H1 (cell line): ENCODE data around the gene AMER2. TPM values are rescaled to one million over a fixed set of nuclear protein-coding genes. Genes with fewer than 3 reads are reported as not detected.

Experiments
- CTCF ChIA-PET: fragments of 300-600 bp; sonication (Branson Sonifier 250); formaldehyde crosslinking; loops from one replicate; lab custom pipeline; 2021; ENCODE audit not compliant: partially characterized antibody; lab: Charles Lee
- POLR2A ChIA-PET: fragments of 300-600 bp; sonication (Branson Sonifier 250); formaldehyde crosslinking; loops from one replicate; lab custom pipeline; 2021; ENCODE audit warnings: inconsistent platforms; ENCODE audit not compliant: partially characterized antibody; lab: Charles Lee
- DNase-seq, 2 experiments: peaks; one replicate each; pipeline versions ENCODE4 v3.0.0 to v3.0.0-alpha.2; 2010 to 2022; ENCODE audit warnings: low spot score in 2 of 2, low read depth in 1 of 2, mixed read lengths in 1 of 2
- FAIRE-seq: peaks from 2 replicates; lab custom pipeline; 2011; peaks lifted over from hg19 to GRCh38; lab: Jason Lieb, UNC
- H2AFZ ChIP-seq: 2 replicates; pipeline ENCODE4 v1.8.1; 2012; ENCODE audit warnings: low read length, inconsistent platforms
- H2AK5ac ChIP-seq: 2 replicates; pipeline ENCODE4 v1.6.1; 2013; ENCODE audit warnings: low read depth, low read length
- H2BK120ac ChIP-seq: replicated peaks from 2 replicates; pipeline ENCODE3; 2013; ENCODE audit warnings: low read depth, low read length, inconsistent platforms
- H2BK12ac ChIP-seq: 2 replicates; pipeline ENCODE4 v1.6.1; 2013; ENCODE audit warnings: low read depth, low read length
- H2BK15ac ChIP-seq: 2 replicates; pipeline ENCODE4 v1.6.1; 2013; ENCODE audit warnings: low read length
- H2BK20ac ChIP-seq: 2 replicates; pipeline ENCODE4 v1.6.1; 2013; ENCODE audit warnings: low read length
- H2BK5ac ChIP-seq: 2 replicates; pipeline ENCODE4 v1.6.1; 2013; ENCODE audit warnings: low read depth, low read length
- H3K14ac ChIP-seq: 2 replicates; pipeline ENCODE4 v1.6.1; 2013; ENCODE audit warnings: inconsistent platforms; ENCODE audit not compliant: insufficient read length
- H3K18ac ChIP-seq: 2 replicates; pipeline ENCODE4 v1.6.1; 2013; ENCODE audit warnings: low read length; ENCODE audit errors: extremely low read depth
- H3K23ac ChIP-seq: 2 replicates; pipeline ENCODE4 v1.6.1; 2013; ENCODE audit warnings: inconsistent platforms; ENCODE audit not compliant: insufficient read length
- H3K23me2 ChIP-seq: 2 replicates; pipeline ENCODE4 v1.6.1; 2013; ENCODE audit warnings: low read depth, low read length
- H3K27ac ChIP-seq: 2 replicates; pipeline ENCODE4 v1.6.1; 2011; ENCODE audit warnings: low read depth, low read length, inconsistent platforms
- H3K27me3 ChIP-seq, 4 experiments: replicated peaks in 1 of 4; 1 replicate in 1 of 4; 2 replicates in 3 of 4; pipeline versions ENCODE4 v1.6.1 to v1.8.1; 2011 to 2013; ENCODE audit warnings: low read length in 3 of 4, mild to moderate bottlenecking in 3 of 4, inconsistent platforms in 2 of 4, mixed read lengths in 2 of 4, moderate library complexity in 1 of 4; ENCODE audit not compliant: control insufficient read depth in 3 of 4, insufficient read depth in 3 of 4; ENCODE audit errors: extremely low read depth in 1 of 4
- H3K36me3 ChIP-seq, 4 experiments: 2 replicates each; pipeline versions ENCODE4 v1.6.1 to v1.8.1; 2011 to 2013; ENCODE audit warnings: mild to moderate bottlenecking in 4 of 4, low read length in 3 of 4, moderate library complexity in 2 of 4, control low read depth in 1 of 4, inconsistent platforms in 1 of 4; ENCODE audit not compliant: insufficient read depth in 4 of 4, control insufficient read depth in 2 of 4
- H3K4ac ChIP-seq: replicated peaks from 2 replicates; pipeline ENCODE3; 2013; ENCODE audit warnings: low read length, low read depth, mixed read lengths, inconsistent platforms; ENCODE audit not compliant: insufficient read length
- H3K4me1 ChIP-seq, 4 experiments: replicated peaks in 1 of 4; 1 replicate in 1 of 4; 2 replicates in 3 of 4; pipeline versions ENCODE4 v1.6.1 to v1.8.1; 2011 to 2013; ENCODE audit warnings: low read length in 3 of 4, inconsistent platforms in 2 of 4, mixed read lengths in 1 of 4; ENCODE audit not compliant: insufficient read depth in 4 of 4, control insufficient read depth in 3 of 4
- H3K4me2 ChIP-seq, 2 experiments: 2 replicates each; pipeline versions ENCODE4 v1.6.1 to v1.8.1; 2011 to 2013; ENCODE audit warnings: low read depth in 2 of 2, low read length in 2 of 2, control low read depth in 1 of 2, inconsistent platforms in 1 of 2, mild to moderate bottlenecking in 1 of 2; ENCODE audit not compliant: insufficient read depth in 1 of 2
- H3K4me3 ChIP-seq, 4 experiments: fragments of 200-600, 300-600 bp in 1 of 4; sonication (generic), shearing (Covaris generic), sonication (Bioruptor Twin) in 1 of 4; 2 replicates each; pipeline versions ENCODE4 v1.5.1 to v1.8.1; 2011 to 2016; ENCODE audit warnings: low read length in 4 of 4, low read depth in 3 of 4, control low read depth in 2 of 4, inconsistent platforms in 2 of 4, mild to moderate bottlenecking in 2 of 4, mixed read lengths in 1 of 4, moderate library complexity in 1 of 4; ENCODE audit not compliant: insufficient read depth in 2 of 4; ENCODE audit errors: extremely low read depth in 1 of 4
- H3K56ac ChIP-seq: replicated peaks from 2 replicates; pipeline ENCODE3; 2013; ENCODE audit warnings: low read depth, mild to moderate bottlenecking, mixed read lengths, low read length, inconsistent platforms; ENCODE audit not compliant: insufficient read length
- H3K79me1 ChIP-seq: 2 replicates; pipeline ENCODE4 v1.6.1; 2013; ENCODE audit warnings: low read depth, low read length, control low read depth
- H3K79me2 ChIP-seq, 2 experiments: 2 replicates each; pipeline versions ENCODE4 v1.6.1 to v1.8.1; 2012 to 2013; ENCODE audit warnings: low read length in 2 of 2, mild to moderate bottlenecking in 2 of 2, inconsistent platforms in 1 of 2; ENCODE audit not compliant: insufficient read depth in 2 of 2, control insufficient read depth in 1 of 2
- H3K9ac ChIP-seq, 4 experiments: replicated peaks in 1 of 4; 1 replicate in 1 of 4; 2 replicates in 3 of 4; pipeline versions ENCODE4 v1.6.1 to v1.8.1; 2011 to 2013; ENCODE audit warnings: low read depth in 3 of 4, low read length in 3 of 4, control low read depth in 2 of 4, mild to moderate bottlenecking in 2 of 4, moderate library complexity in 2 of 4, inconsistent platforms in 1 of 4; ENCODE audit errors: extremely low read depth in 1 of 4
- H3K9me3 ChIP-seq, 2 experiments: 2 replicates each; pipeline versions ENCODE4 v1.6.1 to v1.8.1; 2012 to 2013; ENCODE audit warnings: mild to moderate bottlenecking in 2 of 2, moderate library complexity in 2 of 2, control low read depth in 1 of 2, inconsistent platforms in 1 of 2, low read depth in 1 of 2, low read length in 1 of 2, mixed read lengths in 1 of 2; ENCODE audit not compliant: insufficient read depth in 2 of 2
- H4K20me1 ChIP-seq, 2 experiments: replicated peaks in 1 of 2; 2 replicates each; pipeline versions ENCODE3 to v1.8.1; 2011 to 2013; ENCODE audit warnings: inconsistent platforms in 2 of 2, low read length in 2 of 2, mild to moderate bottlenecking in 1 of 2; ENCODE audit not compliant: insufficient read depth in 2 of 2, control insufficient read depth in 1 of 2
- H4K5ac ChIP-seq: 2 replicates; pipeline ENCODE4 v1.6.1; 2013; ENCODE audit warnings: low read length, low read depth, mixed read lengths, inconsistent platforms; ENCODE audit not compliant: insufficient read length
- H4K8ac ChIP-seq: 2 replicates; pipeline ENCODE4 v1.8.0; 2013; ENCODE audit warnings: mild to moderate bottlenecking, moderate library complexity, low read length, inconsistent platforms; ENCODE audit not compliant: insufficient read depth; ENCODE audit errors: extremely low read depth
- H4K91ac ChIP-seq: replicated peaks from 2 replicates; pipeline ENCODE3; 2013; ENCODE audit warnings: low read length, mixed read lengths, inconsistent platforms; ENCODE audit not compliant: insufficient read length
- PHF8 ChIP-seq: fragments of 200-600 bp; sonication (generic); conservative IDR thresholded peaks from 2 replicates; pipeline ENCODE4 v1.7.1; 2012; ENCODE audit warnings: low read depth, mild to moderate bottlenecking, inconsistent platforms, low read length, moderate library complexity
- WGBS, 2 experiments: shearing (Covaris generic) in 1 of 2; methylation state at CpG; one replicate each; pipeline versions ENCODE4 v1.1.6 to v1.1.7; 2013 to 2015; ENCODE audit warnings: low lambda C conversion rate in 2 of 2, mixed read lengths in 2 of 2, inconsistent platforms in 1 of 2, low coverage in 1 of 2, missing lambda C conversion rate in 1 of 2; ENCODE audit not compliant: insufficient replicate concordance in 2 of 2, insufficient coverage in 1 of 2, insufficient read length in 1 of 2; ENCODE audit errors: extremely low coverage in 1 of 2, missing lambda C conversion rate in 1 of 2; 5-methylcytosine and 5-hydroxymethylcytosine counted together
- polyA plus RNA-seq, 7 experiments: library from polyadenylated mRNA; depleted of rRNA in 3 of 7; stranded (reverse) in 5 of 7; unstranded in 2 of 7; fragments of >200 nt in 5 of 7; fragments of 200-250 nt in 2 of 7; gene quantifications; 1 replicate in 5 of 7; 2 replicates in 1 of 7; 4 replicates in 1 of 7; pipeline versions ENCODE4 v1.2.1 to v1.2.3, GENCODE V29; 2011 to 2013; ENCODE audit warnings: missing spikeins in 2 of 7, mixed read lengths in 2 of 7
- total RNA-seq: library from RNA; stranded (reverse); fragmentation: NEBNext Ultra II Directional; extraction: Animal tissue kit (Norgen Biotek cat#: 25700); gene quantifications from 2 replicates; pipeline ENCODE4 v1.2.1, GENCODE V29; 2021
- TF ChIP-seq, protein P1 (sequence below): IDR thresholded peaks from 2 replicates; pipeline ENCODE4 v1.6.1; 2011; ENCODE audit warnings: low read length, improper control_type of control experiment

Gene AMER2
- total and polyA plus RNA-seq, 2 of the 8 experiments (the other 6 are each of a cell fraction or from before 2014, with no cell fraction given) = 0.14 to 0.50 TPM

DNA sequence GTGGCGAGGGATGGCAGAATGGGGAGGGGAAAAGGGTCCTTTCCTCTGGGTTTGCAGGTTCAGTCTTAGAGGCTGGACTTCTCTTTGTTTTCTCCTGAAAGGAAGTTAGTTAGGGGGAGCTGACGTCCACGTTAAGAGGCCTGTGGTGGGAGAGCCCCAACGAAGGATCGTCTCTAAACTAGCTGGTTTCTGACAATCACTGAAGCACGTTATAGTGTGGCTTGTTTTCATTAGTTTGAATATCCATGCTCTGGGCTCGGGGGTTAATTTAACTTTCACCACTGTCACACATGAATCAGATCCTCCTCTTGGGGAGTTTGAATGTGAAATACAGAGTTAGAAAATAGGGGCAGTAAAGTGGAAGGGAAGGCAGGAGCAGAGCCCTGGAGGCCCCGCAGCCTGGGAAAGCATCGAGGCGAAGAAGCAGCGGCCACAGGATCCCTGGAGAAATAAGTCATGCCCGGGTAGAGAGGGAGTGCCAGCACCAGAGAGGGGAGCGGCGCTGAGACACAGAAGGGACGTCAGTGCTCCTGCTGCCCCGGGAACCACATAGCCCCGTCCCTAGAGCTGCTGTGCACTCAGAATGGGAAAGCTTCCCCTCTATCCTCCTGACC lies 31.1 kb upstream of the AMER2 start:
- Histone ChIP-seq H2BK120ac (no peak overlapping the region), H3K4me3 (no peak overlapping the region), H3K79me1 (no peaks in the 10 kb centered on the region), H4K20me1 (no peaks in the 10 kb centered on the region), H3K23ac (no peak overlapping the region), H3K14ac (no peak overlapping the region), H2BK20ac (no peak overlapping the region), H2BK15ac (no peak overlapping the region), H3K23me2 (no peaks in the 10 kb centered on the region), H3K79me2 (no peaks in the 10 kb centered on the region), H3K4me1 (peaks cover 0 to 5% (median under 1%) of the 10 kb centered on the region in 4 experiments; a peak in 2 of 7 replicates), H3K27me3 (no peaks in the 10 kb centered on the region), H3K27ac (no peak overlapping the region), H4K5ac (no peak overlapping the region), H2BK12ac (no peak overlapping the region), H4K8ac (peak overlapping the region; percentile 63; the same call in 1 of the 2 replicates), H2AK5ac (no peak overlapping the region), H2BK5ac (no peak overlapping the region), H3K56ac (no peak overlapping the region), H3K4me2 (no peak overlapping the region), H3K36me3 (no peaks in the 10 kb centered on the region), H4K91ac (no peak overlapping the region), H3K9ac (no peak overlapping the region), H2AFZ (peak overlapping the region; percentile 87), H3K4ac (no peak overlapping the region), H3K18ac (no peak overlapping the region), H3K9me3 (no peaks in the 10 kb centered on the region)
- FAIRE-seq (no peak), DNase-seq (no peak)
- ChIA-PET POLR2A (no interaction called here), CTCF (interaction anchor here (0.5 to 1.0 kb wide), 2 partner anchors 10 to 60 kb away, joined by 3 read pairs; no protein-coding TSS in a partner anchor)
- TF ChIP-seq PHF8 = no peak
- TF ChIP-seq, protein P1, sequence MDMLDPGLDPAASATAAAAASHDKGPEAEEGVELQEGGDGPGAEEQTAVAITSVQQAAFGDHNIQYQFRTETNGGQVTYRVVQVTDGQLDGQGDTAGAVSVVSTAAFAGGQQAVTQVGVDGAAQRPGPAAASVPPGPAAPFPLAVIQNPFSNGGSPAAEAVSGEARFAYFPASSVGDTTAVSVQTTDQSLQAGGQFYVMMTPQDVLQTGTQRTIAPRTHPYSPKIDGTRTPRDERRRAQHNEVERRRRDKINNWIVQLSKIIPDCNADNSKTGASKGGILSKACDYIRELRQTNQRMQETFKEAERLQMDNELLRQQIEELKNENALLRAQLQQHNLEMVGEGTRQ = no peak
- WGBS, 2 experiments = 75% methylated on average over 16 of the region's 17 CpGs; no CpG with 5 or more reads in 1 of the 2 experiments
